ENCODE results near the gene MLXIPL.
A peak's percentile ranks its signal among the peaks of the same experiment; 100 is the strongest.
"Not testable (repeated sequence)": the region's sequence is repeated elsewhere in the genome, so short reads cannot be mapped to it uniquely, and the experiment has no call there.

The MLXIPL gene

DNA sequence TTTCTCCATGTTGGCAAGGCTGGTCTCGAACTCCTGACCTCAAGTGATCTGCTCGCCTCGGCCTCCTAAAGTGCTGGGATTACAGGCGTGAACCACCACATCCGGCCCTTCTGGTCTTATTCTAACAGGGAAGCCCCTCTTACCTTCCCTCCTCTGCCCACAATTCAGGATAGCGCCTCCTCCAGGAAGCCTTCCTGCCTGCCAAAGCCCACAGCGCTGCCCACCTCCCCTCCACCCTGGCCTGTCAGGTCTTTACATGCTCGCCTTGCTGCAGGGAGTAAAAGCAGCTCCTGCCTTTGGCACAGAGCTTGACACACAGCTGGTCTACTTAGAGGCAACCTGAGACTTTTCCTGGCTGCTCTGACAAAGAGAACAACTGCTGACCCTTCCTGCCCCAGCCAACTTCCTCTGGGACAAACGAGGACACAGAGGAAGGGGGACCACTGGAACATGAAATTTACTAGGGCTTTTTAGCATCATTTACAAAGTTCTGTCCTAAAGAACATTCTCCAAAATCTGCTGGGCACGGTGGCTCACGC is 13.2 kb downstream of the MLXIPL start:
- no peak for DNase-seq (ENCODE audit: low spot score)

DNA sequence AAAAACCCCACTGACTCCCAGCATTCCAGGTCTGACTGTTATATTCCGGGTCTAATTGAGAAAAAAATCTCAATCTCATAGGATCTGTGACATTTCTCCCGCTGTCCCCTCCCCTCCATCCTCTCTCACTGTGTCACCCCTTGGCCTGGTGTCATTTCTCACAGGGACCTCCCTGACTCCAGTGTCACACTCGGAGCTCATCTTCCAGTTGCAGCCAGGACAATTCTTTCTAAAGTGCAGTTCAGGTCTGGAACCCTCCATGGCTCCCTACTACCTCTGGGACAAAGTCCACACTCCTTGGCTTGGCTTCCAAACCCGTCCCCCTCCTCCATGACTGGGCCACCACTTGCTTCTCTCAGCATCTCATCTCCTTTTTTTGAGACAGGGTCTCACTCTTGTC is 14.2 kb downstream of the MLXIPL start:
- no peak for DNase-seq (ENCODE audit: low spot score)

DNA sequence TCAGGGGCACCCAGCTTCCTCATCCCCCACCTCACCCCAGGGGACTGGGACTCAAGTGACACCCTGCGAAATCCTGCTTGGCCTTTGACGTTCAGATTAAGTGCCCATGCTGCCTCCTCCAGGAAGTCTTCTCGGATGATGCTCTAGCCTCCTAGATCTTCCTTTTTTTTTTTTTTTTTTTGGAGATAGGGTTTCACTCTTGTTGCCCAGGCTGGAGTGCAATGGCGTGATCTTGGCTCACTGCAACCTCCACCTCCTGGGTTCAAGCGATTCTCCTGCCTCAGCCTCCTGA is 16.7 kb downstream of the MLXIPL start:
- DNase-seq (ENCODE audit: low spot score) = not testable (repeated sequence)

DNA sequence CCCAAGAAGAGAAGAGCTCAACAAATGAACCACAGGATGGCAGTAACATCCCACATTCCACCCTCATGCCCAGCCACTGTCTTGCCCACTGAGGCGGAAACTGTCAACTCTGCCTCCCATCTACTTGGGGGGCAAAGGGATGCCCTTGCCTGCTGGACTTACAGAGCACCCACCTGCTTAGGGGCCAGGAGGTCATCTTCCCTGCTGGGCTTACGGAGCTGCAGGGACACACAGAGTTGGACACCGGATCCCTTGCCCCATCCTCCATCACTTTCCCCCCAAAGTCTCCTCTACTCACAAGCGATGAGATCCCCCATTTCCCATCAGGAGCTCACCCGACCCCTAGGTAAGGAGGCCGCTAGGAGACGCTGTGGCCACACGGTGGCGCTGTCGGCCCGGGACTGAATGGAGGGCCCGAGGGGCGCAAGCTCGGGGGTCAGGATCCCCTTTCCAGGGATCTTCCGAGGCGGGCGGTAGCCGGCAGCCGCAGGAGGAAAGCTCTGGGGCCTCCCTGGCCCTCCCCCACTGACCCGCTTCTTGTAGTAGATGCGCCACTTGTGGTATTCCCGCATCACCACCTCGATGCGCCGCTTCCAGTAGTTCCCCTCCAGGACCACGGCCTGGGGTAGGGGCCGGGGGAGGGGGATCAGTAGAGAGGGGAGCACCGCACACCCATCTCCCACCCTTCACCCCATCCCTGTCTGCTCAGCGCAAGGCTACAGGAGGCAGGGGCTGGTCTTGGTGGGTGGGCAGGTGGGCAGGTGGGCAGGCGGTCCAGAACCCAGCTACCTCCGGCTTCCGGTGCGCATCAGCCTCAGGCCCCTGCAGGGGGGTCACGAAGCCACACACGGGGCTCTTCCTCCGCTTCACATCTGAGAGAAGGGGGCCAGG is 17.3 kb downstream of the MLXIPL start:
- peak; percentile 59 for DNase-seq (ENCODE audit: low spot score)

DNA sequence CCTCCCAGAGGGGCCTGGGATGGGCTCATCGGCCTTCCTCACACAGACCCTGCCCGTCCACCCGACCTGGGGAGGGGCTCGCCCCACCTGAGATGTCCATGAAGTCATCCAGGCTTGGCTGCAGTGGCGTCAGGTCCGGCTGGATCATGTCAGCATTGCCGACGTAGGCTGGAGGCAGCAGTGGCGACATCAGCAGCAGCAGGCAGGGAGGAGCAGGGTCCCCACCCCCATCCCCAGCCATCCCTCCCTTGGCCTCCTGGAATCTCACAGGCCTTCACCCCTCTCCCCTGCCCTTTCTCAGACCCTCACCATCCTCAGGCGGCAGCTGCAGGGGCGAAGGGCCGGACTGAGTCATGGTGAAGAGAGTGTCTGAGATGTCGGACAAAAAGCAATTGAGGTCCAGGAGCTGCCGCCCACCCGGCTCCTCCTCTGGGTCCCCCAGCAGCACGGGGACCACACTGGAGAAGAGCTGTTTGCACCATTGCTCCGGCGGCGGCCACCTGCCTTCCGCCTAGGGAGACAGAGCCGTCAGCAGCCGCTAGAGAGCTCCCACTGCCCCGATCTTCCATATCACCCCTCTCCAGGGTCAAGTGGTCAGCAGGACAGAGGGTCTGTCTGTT is 18.6 kb downstream of the MLXIPL start:
- no peak for DNase-seq (ENCODE audit: low spot score)

DNA sequence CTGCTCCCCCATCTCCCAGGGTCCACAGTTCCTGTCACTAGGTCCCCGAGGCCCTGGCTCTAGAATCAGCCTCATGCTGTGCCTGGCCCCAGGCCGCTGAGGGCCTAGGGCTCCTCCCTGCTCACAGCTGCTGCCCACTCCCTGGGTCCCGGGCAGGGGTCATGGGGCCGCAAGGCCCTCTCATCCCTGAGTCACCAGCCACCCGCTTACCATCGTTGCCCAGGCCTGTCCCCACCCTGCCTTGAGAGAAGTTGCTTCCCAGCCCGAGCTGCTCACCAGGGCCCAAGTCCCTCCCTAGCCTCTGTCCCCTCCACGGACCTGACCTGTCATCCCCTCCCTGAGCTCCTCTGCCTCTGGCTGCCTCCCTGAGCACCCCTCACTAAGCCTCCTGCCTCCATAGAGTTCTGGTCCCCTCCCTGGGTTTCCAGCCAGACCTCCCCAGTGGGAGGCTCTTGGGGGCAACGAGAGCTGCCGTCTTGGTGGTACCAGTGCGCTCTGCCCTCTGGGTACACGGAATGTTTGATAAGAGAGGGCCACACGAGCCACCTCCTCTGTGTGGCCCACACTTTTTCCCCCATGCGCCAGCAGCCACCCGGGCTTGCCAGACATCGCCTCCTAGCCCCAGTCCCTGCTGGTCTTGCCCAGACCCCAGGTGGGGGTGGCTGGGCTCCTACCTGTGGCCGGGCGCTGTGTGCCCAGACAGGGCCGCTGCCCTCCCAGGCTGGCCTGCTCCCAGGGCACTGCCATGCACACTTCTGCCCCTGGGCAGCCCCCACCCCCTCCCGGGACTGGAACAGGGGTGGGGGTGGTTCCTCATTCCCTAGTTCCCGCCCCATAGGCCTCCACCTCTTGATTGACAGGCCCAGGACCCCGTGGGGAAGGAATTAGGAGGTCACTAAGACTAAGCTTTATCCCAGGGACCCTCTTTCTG is 21.3 kb downstream of the MLXIPL start:
- DNase-seq (ENCODE audit: low spot score) = no peak

DNA sequence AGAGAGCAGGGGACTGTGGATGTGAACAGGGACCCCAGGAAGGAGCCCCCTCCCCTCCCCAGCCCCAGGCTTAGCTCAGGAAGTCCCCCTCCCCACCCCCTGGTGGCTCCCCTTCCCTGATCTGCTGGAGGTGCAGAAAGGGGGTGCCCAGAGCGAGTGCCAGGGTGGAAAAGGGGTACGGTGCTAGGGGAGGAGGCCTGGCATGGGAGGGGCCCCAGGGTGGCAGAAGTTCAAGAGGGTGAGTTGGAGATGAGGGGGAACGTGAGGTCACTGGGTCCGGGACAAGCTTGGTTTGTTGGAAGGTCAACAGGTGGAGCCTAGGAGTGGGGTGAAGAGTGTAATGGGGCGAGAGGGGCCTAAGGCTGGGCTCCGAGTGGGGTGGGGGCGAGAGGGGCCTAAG is 24.4 kb downstream of the MLXIPL start:
- DNase-seq (ENCODE audit: low spot score) = no peak

DNA sequence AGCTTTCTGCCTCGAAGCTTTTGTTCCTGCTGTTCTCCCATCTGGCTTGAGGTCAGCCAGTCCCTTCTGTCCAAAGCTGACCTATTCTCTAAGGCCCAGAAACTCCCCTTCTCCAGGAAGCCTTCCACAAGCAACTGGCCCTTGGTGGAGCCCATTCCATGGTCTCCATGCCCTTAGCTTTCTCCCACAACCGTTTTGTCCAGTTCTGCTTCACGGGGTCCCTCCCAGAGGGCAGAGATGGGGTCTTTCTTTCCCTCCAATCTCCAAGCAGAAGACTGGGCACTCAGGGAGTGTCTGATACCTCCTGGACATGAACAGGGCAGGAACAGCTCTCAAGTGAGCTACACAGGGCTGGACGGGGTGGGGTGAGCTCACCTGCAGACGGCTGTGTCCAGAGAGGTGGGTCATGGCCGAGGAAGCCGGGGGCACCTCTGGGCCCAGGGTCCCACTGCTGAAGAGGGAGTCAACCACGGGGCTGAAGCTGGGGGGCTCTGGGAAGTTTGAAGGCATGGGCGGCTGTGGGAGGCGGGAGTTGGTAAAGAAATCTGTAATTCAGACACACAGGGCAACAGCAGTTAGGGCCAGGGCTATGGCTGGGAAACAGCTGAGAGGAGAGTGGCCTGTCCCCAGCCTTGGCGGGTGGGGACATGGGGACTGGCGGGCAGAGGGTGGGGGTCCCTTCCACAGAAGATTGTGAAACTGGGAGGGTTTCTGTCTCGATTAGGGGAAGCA is 25.0 kb downstream of the MLXIPL start:
- DNase-seq (ENCODE audit: low spot score) = no peak

DNA sequence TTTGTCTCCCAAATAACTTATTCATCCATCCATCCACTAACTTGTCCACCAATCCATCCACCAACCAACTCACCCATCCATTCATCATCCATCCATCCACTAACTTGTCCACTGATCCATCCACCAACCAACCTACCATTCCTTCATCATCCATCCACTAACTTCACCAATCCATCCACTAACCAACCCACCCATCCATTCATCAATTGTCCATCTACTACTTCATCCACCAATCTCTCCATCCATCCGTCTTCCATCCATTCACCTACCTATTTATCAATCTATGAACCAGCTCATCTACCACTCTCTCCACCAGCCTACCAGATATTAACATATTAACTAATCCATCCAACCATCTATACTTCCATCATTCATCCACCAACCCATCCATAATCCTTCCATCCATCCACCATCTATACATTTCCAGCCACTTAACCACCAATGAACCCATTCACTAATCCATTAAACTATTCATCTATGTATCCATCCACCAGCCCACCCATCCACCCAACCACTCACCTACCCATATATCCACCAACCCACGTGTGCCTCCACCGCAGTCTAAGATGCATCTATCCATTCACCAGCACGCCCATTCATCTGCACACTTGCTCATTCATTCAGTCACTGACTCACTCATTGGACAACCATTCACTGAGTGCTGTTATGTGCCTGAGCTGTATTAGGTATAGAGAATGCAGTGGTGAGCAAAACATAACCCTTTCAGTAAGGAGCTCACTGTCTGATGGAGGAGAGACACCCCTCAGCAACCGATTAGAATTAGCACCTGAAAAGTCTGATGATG is 26.1 kb downstream of the MLXIPL start:
- DNase-seq (ENCODE audit: low spot score) = no peak

DNA sequence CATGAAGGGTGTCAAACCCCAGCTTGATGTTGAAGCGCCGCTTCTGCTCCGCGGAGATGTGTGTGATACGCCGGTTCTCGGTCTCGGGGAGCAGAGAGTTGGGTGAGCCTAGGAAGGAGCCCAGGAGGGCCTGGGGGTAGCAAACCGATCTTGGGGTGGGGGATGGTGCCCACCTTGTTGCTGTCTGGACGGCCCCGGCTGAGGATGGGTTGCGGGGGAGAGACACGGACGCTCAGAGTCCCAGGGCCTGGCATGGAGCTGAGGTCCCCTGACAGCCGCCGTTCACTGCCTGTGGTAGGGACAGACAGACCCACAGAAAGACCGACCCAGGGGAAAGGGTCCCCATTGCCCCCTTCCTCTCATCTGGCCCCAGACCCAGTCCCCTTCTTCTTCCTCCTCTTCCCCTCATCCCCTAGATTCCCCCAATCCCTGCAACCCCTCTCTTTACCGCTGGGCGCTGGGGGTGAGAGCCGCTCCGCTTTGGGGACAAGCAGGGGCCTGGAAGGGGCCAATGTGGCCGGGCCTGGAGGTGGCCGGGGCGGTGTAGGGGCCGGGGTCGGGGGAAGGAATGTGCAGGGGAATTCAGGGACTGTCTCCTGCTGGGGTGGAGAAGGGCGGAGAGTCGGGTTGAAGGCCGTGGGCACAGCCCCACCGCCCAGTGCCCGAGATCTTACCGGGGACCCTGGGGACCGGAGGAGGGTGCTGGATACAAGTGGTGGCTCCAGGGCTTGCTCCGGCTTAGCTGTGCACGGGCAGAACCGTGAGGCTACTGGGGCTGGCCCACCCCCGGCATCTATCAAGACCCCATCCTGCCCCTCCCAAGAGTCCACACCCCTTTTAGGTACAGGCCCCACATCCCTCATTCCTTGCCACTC is 27.9 kb downstream of the MLXIPL start:
- DNase-seq (ENCODE audit: low spot score) = no peak

DNA sequence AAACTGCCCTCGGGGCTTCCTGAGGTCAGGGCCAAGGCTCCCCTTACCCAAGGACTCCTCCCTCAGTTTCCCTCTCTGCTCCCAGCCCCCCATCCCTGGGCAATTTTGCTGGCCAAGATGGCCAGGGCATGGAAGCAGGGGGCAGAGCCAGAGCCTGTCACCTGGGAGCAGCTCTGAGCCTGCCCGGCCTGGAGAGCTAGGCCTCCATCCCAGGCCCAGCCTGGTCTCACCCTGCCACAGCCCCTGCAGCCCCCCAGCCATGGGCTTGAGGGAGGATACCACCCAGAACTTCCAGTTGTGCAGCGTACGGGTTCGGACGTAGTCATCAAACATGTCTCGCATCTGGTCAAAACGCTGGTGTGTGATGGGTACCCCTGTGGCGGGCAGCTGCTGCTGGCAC is 29.0 kb downstream of the MLXIPL start:
- DNase-seq (ENCODE audit: low spot score) = no peak

DNA sequence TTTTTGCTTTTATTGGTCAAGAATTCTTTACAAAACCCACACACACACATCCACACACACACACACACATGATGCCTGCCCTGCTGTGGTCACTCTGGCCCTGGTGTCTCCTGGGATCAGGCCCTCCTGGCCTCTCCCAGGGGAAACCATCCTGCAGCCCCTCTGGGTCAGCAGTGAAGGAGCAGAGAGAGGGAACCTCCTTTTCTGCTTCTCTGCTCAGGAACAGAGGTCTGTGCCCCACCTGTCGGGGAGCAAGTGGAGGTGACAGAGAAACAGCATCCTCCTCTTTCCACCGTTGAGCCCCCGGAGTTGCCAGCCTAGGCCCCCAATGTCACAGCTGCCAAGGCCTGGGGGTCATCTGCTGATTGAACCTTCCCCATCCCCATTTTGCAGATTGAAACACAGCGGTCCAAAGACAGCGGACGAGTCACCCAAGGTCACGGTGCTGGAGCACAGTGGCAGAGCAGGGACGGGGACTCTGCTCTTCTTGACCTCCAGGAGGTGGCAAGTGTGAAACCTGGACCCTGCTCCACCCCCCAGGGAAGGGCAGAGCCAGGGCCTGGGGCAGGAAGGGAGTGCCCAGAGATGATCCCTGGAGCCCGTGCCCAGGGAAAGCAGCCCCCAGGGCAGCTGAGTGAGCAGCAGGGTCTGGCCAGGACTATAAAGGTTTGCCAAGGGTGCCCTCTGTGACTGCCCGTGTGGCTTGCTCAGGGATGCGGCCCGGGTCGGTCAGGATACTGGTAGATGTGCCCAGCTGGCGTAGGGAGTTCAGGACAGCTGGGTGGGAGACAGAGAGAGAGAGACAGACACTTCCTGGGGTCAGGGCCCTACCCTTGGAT is 30.9 kb downstream of the MLXIPL start:
- DNase-seq (ENCODE audit: low spot score) = no peak

DNA sequence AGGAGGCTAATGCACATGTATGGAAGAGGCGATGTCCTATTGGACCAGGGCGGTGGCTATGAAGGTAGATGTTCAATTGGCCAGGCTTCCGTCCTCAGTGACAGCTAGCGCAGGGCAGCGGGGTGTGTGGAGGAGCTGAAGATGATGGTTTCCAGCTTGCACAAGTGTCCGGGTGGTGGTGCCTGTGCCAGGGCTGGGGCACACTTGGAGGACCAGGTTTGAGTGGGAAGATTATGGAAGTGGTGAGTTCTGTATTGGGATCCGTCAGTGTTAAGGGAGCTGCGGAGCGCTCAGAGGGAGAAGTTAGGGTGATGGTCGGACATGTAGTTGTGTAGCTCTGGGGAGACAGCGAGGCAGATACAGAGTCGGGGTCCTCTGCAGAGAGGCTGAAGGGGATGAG is 37.4 kb downstream of the MLXIPL start:
- no peak for DNase-seq (ENCODE audit: low spot score)

DNA sequence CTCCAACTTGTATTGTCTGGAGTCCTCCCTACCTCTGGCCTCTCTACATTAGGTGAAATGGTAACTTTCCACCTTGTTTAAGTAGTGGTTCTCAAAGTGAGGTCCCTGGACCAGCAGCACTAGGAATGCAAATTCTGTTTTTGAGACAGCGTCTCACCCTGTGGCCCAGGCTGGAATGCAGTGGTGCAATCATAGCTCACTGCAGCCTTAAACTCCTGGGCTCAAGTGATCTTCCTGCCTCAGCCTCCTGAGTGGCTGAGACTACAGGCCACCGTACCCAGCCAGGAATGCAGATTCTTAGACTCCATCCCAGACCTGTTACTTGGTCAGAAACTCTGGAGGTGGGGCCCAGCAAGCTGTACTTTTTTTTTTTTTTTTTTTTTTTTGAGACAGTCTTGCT is 39.1 kb downstream of the MLXIPL start:
- no peak for DNase-seq (ENCODE audit: low spot score)

DNA sequence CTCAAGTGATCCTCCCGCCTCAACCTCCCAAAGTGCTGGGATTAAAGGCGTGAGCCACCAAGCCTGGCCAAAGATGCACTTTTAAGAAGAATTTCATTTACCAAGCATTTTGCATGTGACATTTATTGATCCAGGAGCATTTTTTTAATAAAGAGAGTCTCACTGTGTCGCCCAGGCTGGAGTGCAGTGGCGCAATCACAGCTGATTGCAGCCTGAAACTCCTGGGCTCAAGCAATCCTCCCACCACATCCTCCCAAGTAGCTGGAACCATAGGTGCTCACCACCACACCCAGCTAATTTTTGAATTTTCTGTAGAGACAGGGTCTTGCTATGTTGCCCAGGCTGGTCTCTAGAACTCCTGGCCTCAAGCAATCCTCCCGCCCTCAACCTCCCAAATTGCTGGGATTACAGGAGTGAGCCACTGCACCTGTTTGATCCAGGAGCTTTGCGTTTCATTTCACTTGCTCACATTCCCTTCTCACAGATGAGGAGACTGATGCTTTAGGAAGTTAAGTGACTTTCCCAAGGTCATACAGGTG is 41.6 kb downstream of the MLXIPL start:
- no peak for DNase-seq (ENCODE audit: low spot score)

DNA sequence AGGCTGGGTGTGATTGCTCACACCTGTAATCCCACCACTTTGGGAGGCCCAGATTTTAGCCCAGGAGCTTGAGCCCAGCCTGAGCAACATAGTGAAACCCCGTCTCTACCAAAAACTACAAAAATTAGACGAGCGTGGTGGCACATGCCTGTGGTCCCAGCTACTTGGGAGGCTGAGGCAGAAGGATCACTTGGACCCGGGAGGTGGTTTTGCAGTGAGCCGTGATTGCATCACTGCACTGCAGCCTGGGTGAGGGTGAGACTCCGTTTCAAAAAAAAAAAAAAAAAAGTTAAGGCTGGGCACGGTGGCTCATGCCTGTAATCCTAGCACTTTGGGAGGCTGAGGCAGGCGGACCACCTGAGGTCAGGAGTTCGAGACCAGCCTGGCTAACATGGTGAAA is 43.3 kb downstream of the MLXIPL start:
- DNase-seq (ENCODE audit: low spot score) = not testable (repeated sequence)

DNA sequence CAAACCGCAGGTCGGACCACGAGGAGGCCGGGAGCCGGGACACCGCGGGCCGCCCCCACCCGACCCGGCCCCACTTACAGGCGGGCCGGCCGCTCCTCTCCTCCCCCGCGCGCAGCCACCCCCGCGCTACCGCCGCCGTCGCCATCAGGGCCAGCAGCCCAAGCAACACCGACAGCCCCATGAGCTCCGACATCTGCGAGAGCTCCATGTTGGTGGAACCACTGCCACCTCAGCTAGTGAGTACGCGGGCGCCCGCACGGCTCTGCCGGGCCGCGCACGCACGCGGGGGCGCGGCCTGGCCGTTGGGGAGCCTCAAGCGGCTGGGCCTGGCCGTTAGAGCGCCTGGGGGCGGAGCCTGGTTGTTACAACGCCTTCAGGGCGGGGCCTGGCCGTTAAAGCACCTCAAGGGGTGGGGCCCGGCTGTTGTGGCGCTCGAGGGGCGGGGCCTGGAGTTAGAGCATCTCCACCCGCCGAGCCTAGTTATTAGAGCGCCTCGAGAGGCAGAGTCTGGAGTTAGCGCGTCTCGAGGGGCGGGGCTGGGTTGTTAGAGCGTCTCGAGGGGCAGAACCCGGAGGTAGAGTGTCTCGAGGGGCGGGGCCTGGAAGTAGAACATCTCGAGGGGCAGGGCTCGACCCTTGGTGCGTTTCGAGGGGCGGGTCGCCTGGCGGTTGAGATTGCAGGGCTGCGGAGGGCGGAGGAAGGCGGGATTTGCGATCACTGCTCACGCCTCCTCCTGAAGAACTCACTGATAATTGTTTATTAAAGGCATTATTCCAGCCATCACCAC is 45.8 kb downstream of the MLXIPL start, which contains the start of gene TBL2:
Gene TBL2, minus strand, starts transcription at position 238 of the 787 bp plus-strand sequence. Its CDS starts 30 bp downstream, at position 208.
- peak; percentile 99 for DNase-seq (ENCODE audit: low spot score)
